Ovary (tissue), 3 donors: ENCODE data around the gene GPLD1.

Source experiments
- EP300 ChIP-seq: sonication (generic); formaldehyde crosslinking; IDR thresholded peaks from one replicate; pipeline ENCODE4 v1.6.1; 2017; ENCODE audit warnings: antibody characterized with exemption
- TF ChIP-seq, protein P1 (sequence below), 3 donors: fragments of 450-650 bp in 2 of 3; fragments of 200-600 bp in 1 of 3; IDR thresholded peaks; one replicate each; pipeline versions ENCODE4 v1.5.1 to v1.8.0; 2016 to 2022; ENCODE audit warnings: antibody characterized with exemption in 3 of 3, mild to moderate bottlenecking in 1 of 3
- donor health status: DM: no; HTN: no; CAD: no.

GRCh38 chr6:24490948-24491347 lies 1.6 kb upstream of the GPLD1 start:
- TF ChIP-seq, protein P1, sequence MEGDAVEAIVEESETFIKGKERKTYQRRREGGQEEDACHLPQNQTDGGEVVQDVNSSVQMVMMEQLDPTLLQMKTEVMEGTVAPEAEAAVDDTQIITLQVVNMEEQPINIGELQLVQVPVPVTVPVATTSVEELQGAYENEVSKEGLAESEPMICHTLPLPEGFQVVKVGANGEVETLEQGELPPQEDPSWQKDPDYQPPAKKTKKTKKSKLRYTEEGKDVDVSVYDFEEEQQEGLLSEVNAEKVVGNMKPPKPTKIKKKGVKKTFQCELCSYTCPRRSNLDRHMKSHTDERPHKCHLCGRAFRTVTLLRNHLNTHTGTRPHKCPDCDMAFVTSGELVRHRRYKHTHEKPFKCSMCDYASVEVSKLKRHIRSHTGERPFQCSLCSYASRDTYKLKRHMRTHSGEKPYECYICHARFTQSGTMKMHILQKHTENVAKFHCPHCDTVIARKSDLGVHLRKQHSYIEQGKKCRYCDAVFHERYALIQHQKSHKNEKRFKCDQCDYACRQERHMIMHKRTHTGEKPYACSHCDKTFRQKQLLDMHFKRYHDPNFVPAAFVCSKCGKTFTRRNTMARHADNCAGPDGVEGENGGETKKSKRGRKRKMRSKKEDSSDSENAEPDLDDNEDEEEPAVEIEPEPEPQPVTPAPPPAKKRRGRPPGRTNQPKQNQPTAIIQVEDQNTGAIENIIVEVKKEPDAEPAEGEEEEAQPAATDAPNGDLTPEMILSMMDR (IDR thresholded peaks at IDR 0.05): no peak
- TF ChIP-seq EP300: no peak
